Epithelial cell of umbilical artery (primary cell): ENCODE data around the gene FCN1. TPM values are rescaled to one million over a fixed set of nuclear protein-coding genes. Genes with fewer than 3 reads are reported as not detected.

Experiments
- total RNA-seq: library from RNA; depleted of rRNA; stranded (reverse); fragments of >200 nt; gene quantifications from 2 replicates; pipeline ENCODE4 v1.2.3, GENCODE V29; 2014

The FCN1 gene
- total RNA-seq: not detected in 2 replicates

DNA sequence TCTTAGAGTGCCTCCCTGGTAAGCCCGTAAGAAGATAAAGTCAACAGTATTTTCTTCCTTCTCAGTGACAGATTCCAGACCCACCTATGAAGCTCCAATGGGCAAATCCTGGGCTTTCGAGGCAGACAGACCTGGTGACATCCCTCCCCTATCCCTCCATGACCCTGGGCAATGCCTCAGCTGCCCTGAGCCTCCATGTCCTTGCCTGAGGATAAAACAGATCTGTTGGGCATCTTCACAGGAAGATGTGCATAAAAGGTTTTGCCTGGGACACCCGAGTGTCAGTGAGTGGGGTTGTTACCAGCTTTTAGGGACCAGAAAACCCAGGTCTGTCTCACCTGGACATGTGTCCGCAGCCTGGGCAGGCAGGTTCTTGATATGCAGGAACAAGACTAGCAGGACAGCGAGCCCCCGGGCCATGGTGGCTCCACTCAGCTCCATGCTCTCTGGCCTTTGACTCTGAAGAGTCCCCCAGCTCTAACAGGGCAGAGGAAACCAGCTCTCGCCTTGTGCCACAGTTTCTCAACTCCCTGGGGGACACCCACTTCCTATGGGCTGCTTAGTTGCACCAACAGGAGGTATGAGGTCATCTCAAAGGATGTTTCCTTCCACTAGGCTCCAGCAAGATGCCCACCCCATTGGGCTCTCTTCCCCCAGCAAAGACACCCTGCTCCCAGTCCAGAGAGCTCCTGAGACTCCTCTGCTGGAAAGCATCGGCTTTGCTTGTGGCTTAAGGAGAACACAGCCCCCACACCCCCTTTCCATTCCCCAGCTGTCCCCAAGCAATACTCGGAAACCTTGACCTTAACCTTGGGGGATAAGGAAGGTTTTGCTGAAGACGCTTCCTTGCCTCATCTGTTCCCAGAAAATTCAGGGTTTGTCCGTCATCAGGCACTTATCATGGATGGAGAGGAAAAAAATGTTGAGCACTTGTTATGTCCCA is at the start of gene FCN1:
FCN1 (minus strand) TSS at position 482 of the 943 bp plus-strand sequence; CDS start at position 441, 41 bp downstream.

DNA sequence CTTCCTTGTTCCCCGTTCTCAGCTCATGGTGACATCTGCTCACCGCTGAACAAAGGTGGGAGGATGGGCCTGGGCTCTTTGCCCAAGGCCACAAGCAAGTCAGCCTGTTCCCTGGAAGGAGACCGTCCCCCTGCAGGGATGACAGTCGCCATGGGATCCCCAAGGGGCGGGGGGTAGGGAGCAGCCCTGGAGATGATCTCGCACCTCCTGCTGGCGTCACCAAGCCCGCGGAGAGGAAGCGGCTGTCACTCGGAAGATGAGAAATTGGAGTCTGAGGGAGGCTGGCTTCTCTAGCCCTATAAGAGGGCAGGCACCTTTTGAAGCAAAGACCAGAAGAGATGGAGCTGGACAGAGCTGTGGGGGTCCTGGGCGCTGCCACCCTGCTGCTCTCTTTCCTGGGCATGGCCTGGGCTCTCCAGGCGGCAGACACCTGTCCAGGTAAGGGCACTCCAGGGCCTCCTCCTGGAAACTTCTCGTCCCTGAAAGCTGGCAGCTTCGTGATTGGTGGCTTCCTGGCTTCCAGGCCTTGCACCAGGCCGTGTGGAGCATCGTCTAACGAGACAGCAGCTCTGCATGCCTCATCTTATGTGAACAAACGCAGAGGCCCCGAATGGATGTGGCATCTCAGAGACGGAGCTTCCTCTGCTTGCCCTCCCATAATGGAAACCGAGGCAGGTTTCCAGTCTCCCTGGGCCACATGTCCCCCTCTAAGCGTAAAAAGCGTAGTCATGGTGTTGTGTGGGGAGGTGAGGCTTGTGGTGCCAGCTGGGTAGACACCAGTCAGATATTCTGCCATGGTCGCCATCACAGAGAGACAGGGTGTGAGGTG is 37.0 kb downstream of the FCN1 start, which contains the start of gene FCN2:
FCN2 (plus strand) TSS at position 327 of the 829 bp plus-strand sequence; CDS start at position 339, 12 bp downstream.

Other genes starting within 250 kb of the FCN1 start
- gene FCN2, start 37.1 kb downstream of the FCN1 start, total RNA-seq: not detected in 2 replicates
- 0.65 and 2.0 TPM in 2 replicates for gene OLFM1, start 169.8 kb upstream of the FCN1 start, total RNA-seq